GM19324 (cell line): Measurements from ENCODE around the gene UGGT1.

Experiments
- ATAC-seq: cut with Tn5 transposase; IDR thresholded peaks from one replicate; pipeline ENCODE4 v1.9.1; 2021; ENCODE audit warnings: mild to moderate bottlenecking, moderate library complexity; ENCODE audit not compliant: unreplicated experiment, low FRiP score

The UGGT1 gene

DNA sequence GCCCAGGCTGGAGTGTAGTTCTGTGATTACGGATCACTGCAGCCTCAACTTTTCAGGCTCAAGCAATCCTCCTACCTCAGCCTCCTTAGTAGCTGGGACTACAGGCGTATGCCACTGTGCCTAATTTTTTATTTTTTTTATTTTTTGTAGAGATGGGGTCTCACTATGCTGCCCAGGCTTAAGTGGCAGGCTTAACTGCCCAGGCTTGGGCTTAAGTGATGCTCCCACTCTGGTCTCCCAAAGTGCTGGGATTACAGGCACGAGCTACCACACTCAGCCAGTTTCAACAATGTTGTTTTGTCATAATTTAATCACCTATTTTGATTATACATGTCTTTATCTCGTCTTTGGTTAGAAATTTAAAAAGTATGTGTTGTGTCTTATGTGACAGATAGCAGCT is 18.2 kb downstream of the UGGT1 start:
- no peak for ATAC-seq

DNA sequence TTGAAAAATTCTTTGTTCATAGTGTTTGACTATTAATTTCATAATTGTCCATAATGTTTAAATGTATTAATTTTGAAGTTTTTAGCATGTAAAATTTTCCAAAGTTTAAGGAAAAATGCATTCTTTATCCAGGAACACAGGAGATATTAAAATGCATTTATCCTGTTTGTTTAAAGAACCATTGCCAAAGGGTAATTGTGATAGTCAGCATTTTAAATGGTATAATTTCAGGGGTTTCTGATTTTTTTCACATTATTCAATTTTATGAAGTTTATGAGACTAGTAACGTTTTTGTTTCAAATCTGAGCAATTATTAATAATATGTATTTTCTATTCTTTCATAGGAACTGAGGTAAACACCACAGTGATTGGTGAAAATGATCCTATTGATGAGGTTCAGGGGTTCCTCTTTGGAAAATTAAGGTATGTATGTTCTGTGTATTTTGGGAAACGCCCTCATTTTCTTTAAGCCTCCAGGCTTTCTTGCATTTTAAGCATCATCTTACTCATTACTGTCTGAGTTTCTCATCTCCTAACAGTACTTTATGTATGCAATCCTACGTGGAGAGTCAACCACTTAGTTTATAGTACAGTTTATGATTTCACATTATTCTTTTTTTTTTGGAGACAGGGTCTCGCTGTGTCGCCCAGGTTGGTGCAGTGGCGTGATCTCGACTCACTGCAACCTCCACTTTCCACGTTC is 25.1 kb downstream of the UGGT1 start:
- ATAC-seq: no peak

DNA sequence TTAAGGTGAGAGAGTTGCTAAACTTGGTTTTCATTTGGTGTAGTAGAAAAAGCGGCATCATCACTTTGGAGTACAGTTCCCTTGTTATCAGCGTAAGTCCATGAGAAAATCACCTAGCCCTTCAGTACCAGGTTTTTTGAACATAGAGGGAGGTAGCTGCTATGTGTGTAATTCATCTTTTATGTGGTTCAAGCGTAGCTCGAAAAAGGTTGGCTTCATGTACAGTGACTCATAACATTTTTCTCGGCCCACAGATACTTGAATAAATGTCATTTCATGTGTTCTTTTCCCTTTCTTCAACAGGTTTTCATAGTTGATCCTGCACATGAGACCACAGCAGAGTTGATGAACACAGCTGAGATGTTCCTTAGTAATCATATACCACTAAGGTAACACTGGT is 43.6 kb downstream of the UGGT1 start:
- ATAC-seq: no peak

DNA sequence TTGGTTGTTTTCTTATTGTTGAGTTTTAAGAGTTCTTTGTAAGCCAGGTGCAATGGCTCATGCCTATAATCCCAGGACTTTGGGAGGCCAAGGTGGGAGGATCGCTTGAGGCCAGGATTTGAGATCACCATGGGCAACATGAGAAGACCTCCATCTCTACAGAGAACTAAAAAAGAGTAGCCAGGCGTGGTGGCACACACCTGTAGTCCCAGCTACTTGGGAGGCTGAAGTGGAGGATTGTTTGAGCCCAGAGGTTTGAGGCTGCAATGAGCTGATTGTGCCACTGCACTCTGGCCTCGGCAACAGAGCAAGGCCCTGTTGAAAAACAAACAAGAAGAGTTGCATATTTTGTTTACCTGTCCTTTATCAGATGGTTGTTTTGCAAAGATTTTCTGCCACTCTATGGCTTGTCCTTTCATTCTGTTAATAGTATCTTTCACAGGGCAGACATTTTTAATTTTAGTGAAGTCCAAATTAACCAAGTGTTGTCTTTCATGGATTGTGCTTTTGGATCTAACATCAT is 46.2 kb downstream of the UGGT1 start:
- ATAC-seq: no peak

DNA sequence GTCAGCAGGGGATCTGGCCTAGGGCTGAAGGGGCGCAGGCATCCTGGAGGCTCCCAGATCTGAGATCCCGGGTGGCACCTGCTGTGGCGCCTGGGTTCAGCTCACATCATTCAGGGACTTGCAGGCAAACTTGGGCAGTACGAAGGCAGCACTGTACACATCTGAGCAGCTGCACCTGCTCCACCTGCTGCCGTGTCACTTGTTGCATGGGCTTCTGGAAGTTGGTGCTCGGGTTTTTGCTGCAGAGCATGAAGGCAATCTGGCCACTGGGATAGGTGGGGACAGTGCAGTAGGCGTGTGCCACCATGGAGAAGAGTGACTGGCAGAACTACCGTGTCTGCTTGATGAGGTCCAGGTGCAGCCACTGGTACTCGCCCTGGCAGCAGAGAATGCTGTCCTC is 48.6 kb downstream of the UGGT1 start:
- ATAC-seq: no peak

DNA sequence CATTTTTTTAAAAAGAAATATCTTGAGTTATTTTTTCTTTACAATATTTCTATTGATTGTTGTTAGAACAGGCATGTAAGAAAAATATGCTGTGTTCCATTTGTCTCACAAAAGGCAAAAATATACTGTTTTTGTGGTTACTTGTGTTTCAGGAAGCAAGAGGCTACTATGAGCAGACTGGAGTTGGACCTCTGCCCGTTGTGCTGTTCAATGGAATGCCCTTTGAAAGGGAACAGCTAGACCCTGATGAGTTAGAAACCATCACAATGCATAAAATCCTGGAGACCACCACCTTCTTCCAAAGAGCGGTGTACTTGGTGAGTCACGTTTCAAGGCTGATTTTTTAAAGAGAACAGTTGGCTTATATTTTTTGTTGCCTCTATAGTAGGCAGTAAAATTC is 54.7 kb downstream of the UGGT1 start:
- no peak for ATAC-seq

DNA sequence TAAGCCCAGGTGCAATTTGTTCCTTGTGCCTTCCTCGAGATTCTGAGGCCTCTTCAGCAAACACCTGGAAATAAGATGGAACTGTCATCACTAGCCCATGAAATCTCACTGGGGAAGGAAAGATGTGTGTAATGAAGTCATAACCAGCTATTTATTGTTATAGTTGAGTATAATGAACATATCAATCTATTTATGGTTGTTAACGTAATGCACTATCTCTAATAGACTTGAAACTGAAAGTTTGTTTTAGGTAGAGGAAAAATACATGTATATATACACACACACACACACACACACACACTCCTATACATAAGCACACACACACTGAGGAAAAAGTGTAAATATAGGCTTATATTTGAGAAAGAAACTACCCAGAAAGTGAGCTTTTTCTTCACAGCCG is 62.8 kb downstream of the UGGT1 start:
- no peak for ATAC-seq

DNA sequence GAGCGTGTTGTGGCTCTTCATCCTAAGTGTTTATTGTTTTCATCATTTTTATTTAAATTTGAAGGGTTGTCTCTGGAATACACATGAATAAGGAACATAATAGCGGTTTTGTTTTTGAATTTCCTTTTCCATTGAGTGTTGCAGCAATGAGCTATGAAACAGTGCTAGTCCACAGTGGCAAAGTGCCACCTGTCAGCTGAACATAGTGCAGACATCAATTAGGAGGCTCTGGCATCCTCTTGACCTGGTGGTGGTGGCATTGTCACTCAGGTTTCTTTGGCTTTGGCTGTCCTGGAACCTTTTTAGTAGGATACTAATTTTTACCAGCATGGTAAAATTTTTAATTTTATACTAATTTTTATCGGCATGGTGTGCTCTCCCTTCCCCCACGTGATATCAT is 63.2 kb downstream of the UGGT1 start:
- no peak for ATAC-seq

DNA sequence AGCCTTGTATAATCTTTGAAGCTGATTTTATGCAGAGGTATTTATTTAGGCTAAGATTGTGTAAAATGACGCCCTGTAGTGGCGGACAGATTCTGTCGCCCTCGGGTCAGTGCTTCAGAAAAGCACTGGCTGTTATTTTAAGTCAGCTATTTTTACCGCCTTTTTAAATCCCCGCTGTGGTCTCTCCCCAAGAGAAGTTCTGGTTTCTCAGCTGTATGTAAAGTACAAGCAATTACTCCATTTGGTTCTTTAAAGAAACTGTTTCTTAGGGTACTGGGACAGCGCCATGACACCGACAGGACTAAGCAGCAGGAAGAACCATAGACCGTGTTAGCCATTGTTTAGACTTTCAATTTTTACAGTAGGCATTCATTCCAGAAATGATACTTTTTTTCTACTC is 65.0 kb downstream of the UGGT1 start:
- no peak for ATAC-seq

DNA sequence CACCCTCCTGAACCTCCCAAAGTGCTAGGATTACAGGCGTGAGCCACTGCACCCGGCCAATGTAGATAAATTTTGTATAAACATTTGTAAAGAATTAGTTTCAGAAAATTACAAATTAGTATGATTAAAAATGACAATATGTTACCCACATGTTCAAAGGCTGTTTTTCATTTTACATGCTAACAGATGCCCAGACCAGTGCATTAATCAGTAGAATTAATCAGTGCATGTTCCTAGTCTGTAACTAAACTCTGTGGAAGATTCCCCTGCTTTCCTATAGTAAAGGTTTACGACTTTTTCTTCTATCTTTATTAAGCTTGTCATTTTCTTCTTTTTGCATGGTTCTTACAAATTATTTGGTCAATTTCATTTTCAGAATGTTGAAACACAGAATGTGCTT is 65.8 kb downstream of the UGGT1 start:
- ATAC-seq: no peak

DNA sequence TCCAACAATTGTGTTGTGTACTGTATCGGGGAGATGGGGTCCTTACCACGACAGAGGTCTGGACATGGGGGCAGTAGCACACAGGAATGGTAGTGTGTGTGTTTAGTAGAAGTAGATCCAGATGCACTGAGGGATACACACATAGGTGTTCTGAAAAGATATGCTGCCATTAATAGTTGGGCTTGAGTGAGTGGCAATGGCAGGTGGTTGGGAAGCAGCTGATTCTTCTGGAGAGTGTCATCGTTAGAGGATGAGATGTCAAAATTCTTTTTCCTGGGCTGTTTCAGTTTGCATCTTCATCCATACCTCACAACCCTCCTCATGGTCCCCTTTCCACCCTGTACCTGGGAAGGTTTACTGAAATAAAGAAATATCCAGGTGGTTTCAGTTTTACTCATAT is 66.6 kb downstream of the UGGT1 start:
- no peak for ATAC-seq

DNA sequence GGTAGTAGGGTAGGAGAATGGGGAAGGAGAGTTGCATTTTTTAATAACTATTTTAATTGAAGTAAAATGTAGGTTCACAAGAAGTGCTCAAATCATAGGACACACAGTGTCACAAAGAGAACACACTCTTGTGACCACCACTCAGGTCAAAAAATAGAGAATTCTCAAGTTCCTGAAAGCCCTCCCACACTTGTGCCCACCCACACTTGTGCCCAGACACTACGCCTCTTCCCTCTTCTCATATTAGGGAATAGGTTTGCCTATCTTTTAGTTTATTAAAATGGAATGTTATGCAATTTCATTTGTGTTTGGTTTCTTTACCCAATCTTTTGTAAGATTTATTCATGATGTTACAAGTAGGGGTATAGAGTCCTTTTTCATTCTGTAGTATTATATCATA is 67.2 kb downstream of the UGGT1 start:
- ATAC-seq: no peak

DNA sequence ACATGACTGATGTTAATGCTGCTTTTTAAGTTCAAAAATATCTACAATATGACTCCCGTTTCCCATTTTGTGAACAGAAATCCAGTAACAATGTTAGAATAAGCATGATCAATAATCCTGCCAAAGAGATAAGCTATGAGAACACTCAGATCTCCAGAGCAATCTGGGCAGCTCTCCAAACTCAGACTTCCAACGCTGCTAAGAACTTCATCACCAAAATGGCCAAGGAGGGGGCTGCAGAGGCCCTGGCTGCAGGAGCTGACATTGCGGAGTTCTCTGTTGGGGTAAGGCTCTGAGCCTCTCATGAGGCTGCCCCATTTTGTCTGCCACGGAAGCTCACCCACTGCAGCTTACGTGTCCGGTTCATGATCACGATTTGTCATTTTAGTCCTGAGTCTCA is 68.4 kb downstream of the UGGT1 start:
- ATAC-seq: no peak

DNA sequence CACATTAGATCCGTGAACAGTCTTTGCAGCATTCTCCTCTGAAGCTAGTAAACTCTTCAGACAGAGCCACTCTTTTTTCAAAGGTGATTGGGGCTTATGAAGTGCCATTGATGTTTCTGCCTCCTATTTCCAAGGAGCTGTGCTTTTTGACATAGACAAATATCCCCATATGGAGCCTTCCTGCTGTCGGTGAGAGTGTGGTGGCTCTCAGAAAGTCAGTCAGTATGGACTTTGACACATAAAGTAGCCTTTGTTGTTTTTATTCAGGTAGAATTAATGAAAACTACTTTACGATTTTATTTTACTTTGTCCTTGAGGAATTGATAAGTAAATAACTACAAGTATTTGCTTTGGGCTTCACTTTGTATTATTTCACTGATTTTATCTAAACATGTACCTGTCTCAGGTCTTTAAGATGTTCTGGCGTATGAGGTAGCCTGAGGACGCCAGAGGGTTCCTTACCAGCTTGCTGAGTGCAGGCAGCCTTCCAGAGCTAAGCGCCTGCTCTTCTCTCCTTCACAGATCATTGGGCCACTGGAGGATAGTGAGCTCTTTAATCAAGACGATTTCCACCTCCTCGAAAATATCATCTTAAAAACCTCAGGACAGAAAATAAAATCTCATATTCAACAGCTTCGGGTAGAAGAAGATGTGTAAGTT is 69.7 kb downstream of the UGGT1 start:
- ATAC-seq: no peak

DNA sequence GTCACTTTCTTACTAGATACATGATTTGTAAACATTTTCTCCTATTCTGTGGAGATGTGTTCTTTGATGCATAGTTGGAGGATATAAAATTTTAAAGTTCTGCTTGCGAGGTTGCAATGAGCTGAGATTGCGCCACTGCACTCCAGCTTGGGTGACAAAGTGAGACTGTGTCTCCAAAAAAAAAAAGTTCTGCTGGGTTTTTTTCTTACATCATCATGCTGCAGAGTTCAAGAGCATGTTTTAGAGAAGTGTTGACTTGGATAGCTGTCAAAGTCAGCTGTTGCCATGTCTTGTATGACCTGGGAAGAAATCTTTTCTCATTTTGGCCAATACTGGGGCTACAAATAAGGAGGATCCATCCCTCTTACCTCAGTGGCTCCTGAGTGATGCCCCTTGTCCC is 71.3 kb downstream of the UGGT1 start:
- ATAC-seq: no peak

DNA sequence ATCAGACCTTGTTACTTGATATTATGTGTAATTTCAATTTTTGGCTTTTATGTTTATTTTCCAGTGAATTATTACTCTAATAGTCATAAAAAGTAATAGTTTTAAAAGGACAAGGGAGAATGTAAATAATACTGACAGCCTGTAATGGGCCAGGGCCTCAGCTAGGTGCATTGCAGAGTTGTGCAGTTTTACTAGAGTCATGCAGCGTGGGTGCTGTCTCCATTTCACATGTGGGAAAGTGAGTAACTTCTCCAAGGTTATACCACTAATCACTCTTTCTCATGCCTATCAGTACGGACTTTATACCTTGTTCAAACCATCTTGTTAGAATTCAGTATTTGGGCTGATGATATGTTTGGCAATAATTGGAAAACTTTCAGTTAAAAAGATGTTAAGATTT is 73.3 kb downstream of the UGGT1 start:
- no peak for ATAC-seq

DNA sequence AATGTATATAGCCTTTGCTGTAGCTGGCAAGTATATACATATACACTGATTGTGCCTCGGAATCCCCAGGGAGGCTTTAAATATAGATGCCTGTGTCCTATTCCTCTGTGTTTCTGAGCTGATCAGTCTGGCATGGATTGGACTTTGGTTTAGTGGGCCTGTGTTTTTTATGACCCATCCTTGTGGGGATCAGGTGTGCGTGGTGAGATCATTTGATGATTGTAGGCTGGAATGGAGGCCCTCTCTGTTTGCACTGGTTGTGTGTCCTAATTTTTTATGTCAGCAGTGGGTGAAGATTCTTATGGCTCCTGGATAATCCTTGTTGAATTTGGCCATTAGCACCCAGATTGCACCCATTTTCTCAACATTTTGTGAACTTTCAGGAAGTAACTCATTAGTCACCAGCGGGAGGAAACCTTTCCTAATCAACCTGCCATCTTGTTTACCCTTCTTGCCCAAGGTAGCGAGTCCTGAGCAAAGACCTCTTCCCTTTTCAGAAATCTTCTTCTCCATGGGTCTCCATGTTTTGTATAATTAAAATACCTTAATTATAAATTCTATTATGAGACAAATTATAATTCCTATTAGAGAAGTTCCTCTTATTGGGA is 75.8 kb downstream of the UGGT1 start:
- ATAC-seq: no peak

DNA sequence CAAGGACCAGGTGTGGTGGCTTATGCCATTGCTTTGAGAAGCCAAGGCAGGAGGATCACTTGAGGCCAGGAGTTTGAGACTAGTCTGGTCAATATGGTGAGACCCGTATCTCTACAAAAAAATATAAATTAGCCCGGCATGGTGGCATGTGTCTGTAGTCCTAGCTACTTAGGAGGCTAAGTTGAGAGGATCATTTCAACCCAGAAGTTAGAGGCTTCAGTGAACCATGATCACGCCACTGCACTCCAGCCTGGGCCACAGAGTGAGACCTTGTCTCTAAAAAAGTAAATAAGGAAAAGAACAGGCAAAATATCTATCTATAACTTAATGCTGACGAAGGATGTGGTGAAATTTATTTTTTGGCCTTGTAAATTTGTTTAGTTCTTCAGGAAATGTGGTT is 78.1 kb downstream of the UGGT1 start:
- ATAC-seq: no peak

DNA sequence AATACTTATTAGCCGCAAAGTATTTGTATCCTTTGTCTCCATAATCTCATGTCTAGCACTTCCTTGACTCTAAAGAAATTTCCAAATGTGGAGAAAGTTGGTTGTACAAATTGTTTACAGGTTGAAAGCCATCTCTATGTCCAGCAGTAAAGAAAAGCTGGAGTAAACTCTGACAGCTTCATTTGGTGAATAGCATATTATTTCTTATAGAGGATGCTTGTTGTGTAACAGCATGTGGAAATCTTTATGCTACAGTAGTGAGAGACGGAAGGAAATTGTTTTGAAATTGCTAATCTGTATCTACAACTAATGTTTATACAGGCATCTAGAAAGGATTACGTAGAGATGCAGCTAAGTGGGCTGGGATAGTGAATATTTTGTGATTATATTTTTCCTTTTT is 78.5 kb downstream of the UGGT1 start:
- ATAC-seq: no peak

DNA sequence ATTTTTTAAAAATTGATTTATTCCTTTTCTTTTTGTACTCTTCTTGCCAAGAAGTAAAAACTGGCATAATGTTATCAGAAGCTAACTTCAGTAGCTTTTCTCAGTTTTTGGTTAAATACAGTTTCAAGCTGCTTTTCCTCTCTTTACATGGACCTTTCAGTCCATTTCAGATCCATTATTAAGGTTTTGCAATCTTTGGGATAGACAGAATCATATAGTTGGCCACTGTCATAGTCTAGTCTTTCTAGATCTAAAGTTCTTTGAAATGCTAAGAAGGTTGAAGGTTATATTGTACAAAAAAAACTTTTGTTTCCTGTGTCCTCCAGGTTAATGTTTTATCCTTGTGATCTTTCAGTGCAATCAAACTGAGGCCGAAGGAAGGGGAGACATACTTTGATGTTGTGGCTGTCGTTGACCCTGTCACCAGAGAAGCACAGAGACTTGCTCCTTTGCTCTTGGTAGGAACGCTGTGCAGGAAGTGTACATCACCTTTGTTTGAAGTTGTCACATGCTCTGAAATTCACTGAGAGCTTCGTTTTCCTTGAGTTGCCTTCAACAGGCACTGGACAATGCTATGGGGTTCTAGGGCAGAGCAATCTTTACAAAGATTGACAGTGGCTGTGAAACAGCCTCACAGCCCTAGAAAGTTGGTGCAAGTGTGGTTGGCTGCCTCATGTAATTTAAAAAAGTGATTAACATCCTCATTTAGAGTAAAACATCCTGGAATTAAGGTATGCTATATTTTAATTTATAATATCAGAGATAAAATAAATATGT is 79.1 kb downstream of the UGGT1 start:
- no peak for ATAC-seq

DNA sequence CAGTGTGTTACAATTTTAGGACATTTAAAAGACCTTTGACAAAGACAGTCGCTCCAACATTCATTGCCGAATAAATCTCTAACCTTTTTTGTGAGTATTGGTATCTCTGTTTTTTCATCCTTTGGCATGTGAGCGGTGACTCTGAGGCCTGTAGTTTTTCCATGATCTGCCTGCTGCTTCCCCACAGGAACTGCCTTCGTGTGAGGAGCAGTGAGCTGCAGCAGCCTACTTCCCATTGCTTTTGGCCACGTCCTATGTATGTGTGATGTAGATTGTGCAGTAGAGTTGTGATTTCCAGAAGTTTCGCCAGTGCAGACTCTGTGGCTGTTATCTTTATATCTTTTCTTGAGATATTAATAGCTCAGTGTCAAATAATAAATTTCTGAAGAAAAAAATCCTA is 79.8 kb downstream of the UGGT1 start:
- ATAC-seq: no peak
